HepG2 (cell line): ENCODE measurements around the gene PEAK1. TPM values are rescaled to one million over a fixed set of nuclear protein-coding genes. Genes with fewer than 3 reads are reported as not detected.

Source experiments
- AHR ChIP-seq: IDR thresholded peaks from 2 replicates; pipeline ENCODE4 v1.6.1; 2018; ENCODE audit warnings: missing genetic modification reagents, missing compliant biosample characterization
- CEBPB ChIP-seq: IDR thresholded peaks from 2 replicates; pipeline ENCODE4 v1.6.1; 2011; ENCODE audit warnings: low read depth, low read length, improper control_type of control experiment, borderline replicate concordance
- HOXA9 ChIP-seq: sonication (generic); formaldehyde crosslinking; IDR thresholded peaks from 2 replicates; pipeline ENCODE4 v1.8.1; 2022; ENCODE audit warnings: missing genetic modification reagents, mild to moderate bottlenecking, moderate library complexity, borderline replicate concordance
- IKZF4 ChIP-seq: sonication (generic); formaldehyde crosslinking; IDR thresholded peaks from 2 replicates; pipeline ENCODE4 v1.5.1; 2020; ENCODE audit warnings: borderline replicate concordance, mild to moderate bottlenecking, low read depth, missing genetic modification reagents; ENCODE audit errors: not compliant biosample characterization
- MXI1 ChIP-seq: IDR thresholded peaks from 3 replicates; pipeline ENCODE4 v1.6.1; 2012; ENCODE audit warnings: low read depth, low read length, inconsistent platforms, borderline replicate concordance
- PHF21A ChIP-seq: sonication (generic); formaldehyde crosslinking; IDR thresholded peaks from 2 replicates; pipeline ENCODE4 v1.5.0; 2020; ENCODE audit warnings: mild to moderate bottlenecking, missing genetic modification reagents
- POLR2A ChIP-seq, 2 experiments: IDR thresholded peaks; 2 replicates each; pipeline ENCODE4 v1.6.1; 2011; ENCODE audit warnings: low read depth in 2 of 2, low read length in 2 of 2, mild to moderate bottlenecking in 1 of 2, moderate library complexity in 1 of 2; ENCODE audit not compliant: insufficient read depth in 1 of 2
- POLR2AphosphoS5 ChIP-seq: IDR thresholded peaks from 2 replicates; pipeline ENCODE4 v1.6.1; 2012; ENCODE audit warnings: low read depth, low read length
- POLR2G ChIP-seq: fragments of 200-400 bp; formaldehyde crosslinking; IDR thresholded peaks from 2 replicates; pipeline ENCODE4 v1.6.1; 2018; ENCODE audit warnings: mild to moderate bottlenecking, low read depth, low read length, moderate library complexity
- SP1 ChIP-seq, 2 experiments: fragments of 450-650 bp in 1 of 2; sonication (generic) in 1 of 2; formaldehyde crosslinking in 1 of 2; IDR thresholded peaks; 2 replicates each; pipeline versions ENCODE4 v1.4.0 to v1.6.1; 2016 to 2020; ENCODE audit warnings: missing genetic modification reagents in 1 of 2
- TFDP1 ChIP-seq: IDR thresholded peaks from 2 replicates; pipeline ENCODE4 v1.6.1; 2016; ENCODE audit warnings: missing compliant biosample characterization, missing genetic modification reagents, borderline replicate concordance
- ZNF143 ChIP-seq: sonication (generic); formaldehyde crosslinking; IDR thresholded peaks from 2 replicates; pipeline ENCODE4 v1.4.0; 2020; ENCODE audit warnings: missing genetic modification reagents
- ZNF224 ChIP-seq: sonication (generic); formaldehyde crosslinking; IDR thresholded peaks from 2 replicates; pipeline ENCODE4 v1.5.0; 2020; ENCODE audit warnings: mild to moderate bottlenecking, missing genetic modification reagents
- ZNF329 ChIP-seq: sonication (generic); formaldehyde crosslinking; IDR thresholded peaks from 2 replicates; pipeline ENCODE4 v1.9.0; 2021; ENCODE audit warnings: low read depth, mild to moderate bottlenecking, missing genetic modification reagents
- ZNF431 ChIP-seq: sonication (generic); formaldehyde crosslinking; IDR thresholded peaks from 2 replicates; pipeline ENCODE4 v1.9.0; 2022; ENCODE audit warnings: missing genetic modification reagents, low read depth, mild to moderate bottlenecking, borderline replicate concordance
- ZNF44 ChIP-seq: sonication (generic); formaldehyde crosslinking; IDR thresholded peaks from 2 replicates; pipeline ENCODE4 v1.5.1; 2020; ENCODE audit warnings: mild to moderate bottlenecking, missing genetic modification reagents
- ZNF513 ChIP-seq: sonication (generic); formaldehyde crosslinking; conservative IDR thresholded peaks from 2 replicates; pipeline ENCODE4 v1.5.0; 2020; ENCODE audit warnings: missing genetic modification reagents
- ZNF556 ChIP-seq: sonication (generic); formaldehyde crosslinking; IDR thresholded peaks from 2 replicates; pipeline ENCODE4 v1.4.0; 2020; ENCODE audit warnings: mild to moderate bottlenecking, missing genetic modification reagents, borderline replicate concordance
- ZNF75D ChIP-seq: sonication (generic); formaldehyde crosslinking; IDR thresholded peaks from 2 replicates; pipeline ENCODE4 v1.8.1; 2023; ENCODE audit warnings: missing genetic modification reagents, mild to moderate bottlenecking, borderline replicate concordance
- ZNF790 ChIP-seq: sonication (generic); formaldehyde crosslinking; IDR thresholded peaks from 2 replicates; pipeline ENCODE4 v1.8.0; 2022; ENCODE audit warnings: missing genetic modification reagents, mild to moderate bottlenecking, borderline replicate concordance
- polyA plus RNA-seq, 8 experiments: library from polyadenylated mRNA; depleted of rRNA in 3 of 8; stranded (reverse) in 7 of 8; unstranded in 1 of 8; fragments of >200 nt; fragmentation: Illumina TruSeq in 4 of 8; extraction: Trizol in 4 of 8; gene quantifications; 2 replicates each; pipeline versions ENCODE4 v1.2.1 to v1.2.3, GENCODE V29; 2011 to 2016; ENCODE audit warnings: low read depth in 4 of 8, missing spikeins in 1 of 8, mixed read lengths in 1 of 8; ENCODE audit not compliant: insufficient read depth in 1 of 8
- total RNA-seq, 5 experiments: library from RNA; depleted of rRNA; stranded (reverse); fragments of >200 nt; fragmentation: Illumina TruSeq; extraction: Trizol; gene quantifications; 2 replicates each; pipeline ENCODE4 v1.2.3, GENCODE V29; 2016; ENCODE audit warnings: low read depth in 1 of 5
- TF ChIP-seq, protein P1 (sequence below): sonication (generic); formaldehyde crosslinking; IDR thresholded peaks from 2 replicates; pipeline ENCODE4 v1.4.0; 2020; ENCODE audit warnings: mild to moderate bottlenecking, missing genetic modification reagents
- TF ChIP-seq, protein P2 (sequence below): IDR thresholded peaks from 2 replicates; pipeline ENCODE4 v1.6.1; 2016; ENCODE audit warnings: missing biosample characterization, missing genetic modification reagents, low read depth

Gene PEAK1
- total and polyA plus RNA-seq, 2 of the 13 experiments (the other 11 are each of a cell fraction or from before 2014, with no cell fraction given), result 6.0 to 6.6 TPM

DNA sequence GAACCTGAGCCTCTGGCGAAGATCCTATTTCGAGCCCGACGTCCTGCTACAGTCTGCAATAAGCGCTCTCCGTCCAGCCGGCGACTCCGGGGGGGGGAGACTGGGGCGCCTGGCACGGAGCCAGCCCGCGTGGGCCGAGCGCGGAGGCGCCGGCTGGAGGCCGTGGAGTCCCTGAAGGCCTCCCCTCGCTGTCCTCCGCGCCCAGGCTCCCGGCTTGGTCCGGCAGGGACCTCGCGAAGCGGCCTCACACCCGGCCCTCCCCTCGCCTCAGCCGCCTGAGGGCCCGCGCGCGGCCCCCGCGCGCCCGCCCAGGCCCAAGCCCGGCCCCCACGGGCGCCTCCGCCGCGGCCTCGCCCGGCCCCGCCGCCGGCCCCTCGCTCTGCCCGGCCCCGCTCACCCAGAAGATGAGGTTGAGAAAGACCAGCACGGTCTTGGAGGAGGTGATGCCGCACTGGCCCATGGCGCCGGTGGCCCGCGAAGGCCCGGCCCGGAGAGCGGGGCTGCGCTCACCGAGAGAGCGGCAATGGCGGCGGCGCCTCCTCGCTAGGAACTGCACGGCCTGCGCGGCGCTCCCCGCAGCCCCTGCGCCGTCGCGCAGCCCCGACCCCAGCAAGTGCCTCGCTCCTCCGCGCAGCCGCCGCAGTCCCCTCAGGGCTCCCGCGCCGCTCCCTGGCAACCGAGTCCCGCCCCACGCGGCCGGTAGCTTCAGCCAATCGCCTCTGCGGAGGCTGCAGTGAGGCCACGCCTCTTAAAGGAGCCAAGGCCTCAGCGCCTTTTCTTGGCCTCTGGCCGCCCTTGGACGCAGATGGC, 349.2 kb downstream of the PEAK1 start, which contains the start of gene TSPAN3 (continued):
- peak; percentile 50 for TF ChIP-seq ZNF329 (CRISPR knock-in tag)
- no peak for TF ChIP-seq HOXA9
- TF ChIP-seq PHF21A, result peak; percentile 38; the same call in 1 of the 2 replicates
- TF ChIP-seq ZNF224 (CRISPR knock-in tag), result 0 out of 2 replicates have a peak, but pooled peaks have one; percentile 58
- TF ChIP-seq, protein P1, sequence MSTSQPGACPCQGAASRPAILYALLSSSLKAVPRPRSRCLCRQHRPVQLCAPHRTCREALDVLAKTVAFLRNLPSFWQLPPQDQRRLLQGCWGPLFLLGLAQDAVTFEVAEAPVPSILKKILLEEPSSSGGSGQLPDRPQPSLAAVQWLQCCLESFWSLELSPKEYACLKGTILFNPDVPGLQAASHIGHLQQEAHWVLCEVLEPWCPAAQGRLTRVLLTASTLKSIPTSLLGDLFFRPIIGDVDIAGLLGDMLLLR (CRISPR knock-in tag), result no peak
- TF ChIP-seq ZNF513 (CRISPR knock-in tag), result no peak
- peak; percentile 79; the same call in 1 of the 2 replicates for TF ChIP-seq AHR
- 0 out of 2 replicates have a peak, but pooled peaks have one; percentile 61 for TF ChIP-seq ZNF431
- TF ChIP-seq ZNF44 (CRISPR knock-in tag), result no peak
- peak; percentile 85 for TF ChIP-seq POLR2G
- no peak for TF ChIP-seq ZNF75D (CRISPR knock-in tag)
- peak; percentile 81; the same call in 1 of the 2 replicates for TF ChIP-seq TFDP1
- TF ChIP-seq ZNF790, result no peak
- TF ChIP-seq MXI1, result peak; percentile 77; the same call in 2 of the 3 replicates
- no peak for TF ChIP-seq CEBPB
- TF ChIP-seq ZNF143, result no peak
- no peak for TF ChIP-seq IKZF4 (CRISPR knock-in tag)
- TF ChIP-seq POLR2AphosphoS5, result peak; percentile 63; the same call in 1 of the 2 replicates
- TF ChIP-seq ZNF556, result peak; percentile 53; the same call in 1 of the 2 replicates
- TF ChIP-seq, protein P2, sequence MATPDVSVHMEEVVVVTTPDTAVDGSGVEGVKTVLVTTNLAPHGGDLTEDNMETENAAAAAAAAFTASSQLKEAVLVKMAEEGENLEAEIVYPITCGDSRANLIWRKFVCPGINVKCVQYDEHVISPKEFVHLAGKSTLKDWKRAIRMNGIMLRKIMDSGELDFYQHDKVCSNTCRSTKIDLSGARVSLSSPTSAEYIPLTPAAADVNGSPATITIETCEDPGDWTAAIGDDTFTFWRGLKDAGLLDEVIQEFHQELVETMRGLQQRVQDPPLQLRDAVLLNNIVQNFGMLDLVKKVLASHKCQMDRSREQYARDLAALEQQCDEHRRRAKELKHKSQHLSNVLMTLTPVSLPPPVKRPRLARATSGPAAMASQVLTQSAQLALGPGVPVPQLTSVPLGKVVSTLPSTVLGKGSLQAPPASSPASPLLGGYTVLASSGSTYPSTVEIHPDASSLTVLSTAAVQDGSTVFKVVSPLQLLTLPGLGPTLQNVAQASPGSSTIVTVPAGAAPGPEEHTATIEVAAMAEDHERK (CRISPR knock-in tag), result no peak
- no peak for TF ChIP-seq SP1 (IDR thresholded peaks at IDR 0.05)
- peak; percentile 96 for TF ChIP-seq SP1 (CRISPR knock-in tag; IDR thresholded peaks at IDR 0.05)
- TF ChIP-seq POLR2A (IDR thresholded peaks at IDR 0.05; ENCODE audit: insufficient read depth in 1 of 2, low read depth in 2 of 2, low read length in 2 of 2), result peak; percentile 84 to 90
